Esophagus muscularis mucosa (tissue), 4 donors: ENCODE results near the gene BTG1.

Experiments
- EP300 ChIP-seq: sonication (generic); formaldehyde crosslinking; IDR thresholded peaks from one replicate; pipeline ENCODE4 v1.6.1; 2017; ENCODE audit warnings: antibody characterized with exemption
- POLR2A ChIP-seq: fragments of 450-650 bp; IDR thresholded peaks from one replicate; pipeline ENCODE4 v1.6.1; 2017; ENCODE audit warnings: antibody characterized with exemption, moderate library complexity, mild to moderate bottlenecking, low read depth
- POLR2AphosphoS5 ChIP-seq, 2 donors: sonication (generic); formaldehyde crosslinking; IDR thresholded peaks; one replicate each; pipeline ENCODE4 v1.6.1; 2017; ENCODE audit warnings: antibody characterized with exemption in 2 of 2
- TF ChIP-seq, protein P1 (sequence below), 3 experiments: fragments of 200-600 bp in 2 of 3; fragments of 450-650 bp in 1 of 3; sonication (generic) in 2 of 3; IDR thresholded peaks; one replicate each; pipeline ENCODE4 v1.5.1; 2017 to 2019; ENCODE audit warnings: antibody characterized with exemption in 3 of 3, mild to moderate bottlenecking in 2 of 3, moderate library complexity in 1 of 3

GRCh38 chr12:92155733-92156132 lies 10.1 kb upstream of the BTG1 start:
- TF ChIP-seq, protein P1, sequence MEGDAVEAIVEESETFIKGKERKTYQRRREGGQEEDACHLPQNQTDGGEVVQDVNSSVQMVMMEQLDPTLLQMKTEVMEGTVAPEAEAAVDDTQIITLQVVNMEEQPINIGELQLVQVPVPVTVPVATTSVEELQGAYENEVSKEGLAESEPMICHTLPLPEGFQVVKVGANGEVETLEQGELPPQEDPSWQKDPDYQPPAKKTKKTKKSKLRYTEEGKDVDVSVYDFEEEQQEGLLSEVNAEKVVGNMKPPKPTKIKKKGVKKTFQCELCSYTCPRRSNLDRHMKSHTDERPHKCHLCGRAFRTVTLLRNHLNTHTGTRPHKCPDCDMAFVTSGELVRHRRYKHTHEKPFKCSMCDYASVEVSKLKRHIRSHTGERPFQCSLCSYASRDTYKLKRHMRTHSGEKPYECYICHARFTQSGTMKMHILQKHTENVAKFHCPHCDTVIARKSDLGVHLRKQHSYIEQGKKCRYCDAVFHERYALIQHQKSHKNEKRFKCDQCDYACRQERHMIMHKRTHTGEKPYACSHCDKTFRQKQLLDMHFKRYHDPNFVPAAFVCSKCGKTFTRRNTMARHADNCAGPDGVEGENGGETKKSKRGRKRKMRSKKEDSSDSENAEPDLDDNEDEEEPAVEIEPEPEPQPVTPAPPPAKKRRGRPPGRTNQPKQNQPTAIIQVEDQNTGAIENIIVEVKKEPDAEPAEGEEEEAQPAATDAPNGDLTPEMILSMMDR (IDR thresholded peaks at IDR 0.05): no peak
- TF ChIP-seq POLR2A (no peak), POLR2AphosphoS5 (IDR thresholded peaks at IDR 0.05) (no peak), EP300 (no peak)
